ENCODE results near the gene CAPN5.
"Not testable (repeated sequence)": the region's sequence is repeated elsewhere in the genome, so short reads cannot be mapped to it uniquely, and the experiment has no call there.

The CAPN5 gene

DNA sequence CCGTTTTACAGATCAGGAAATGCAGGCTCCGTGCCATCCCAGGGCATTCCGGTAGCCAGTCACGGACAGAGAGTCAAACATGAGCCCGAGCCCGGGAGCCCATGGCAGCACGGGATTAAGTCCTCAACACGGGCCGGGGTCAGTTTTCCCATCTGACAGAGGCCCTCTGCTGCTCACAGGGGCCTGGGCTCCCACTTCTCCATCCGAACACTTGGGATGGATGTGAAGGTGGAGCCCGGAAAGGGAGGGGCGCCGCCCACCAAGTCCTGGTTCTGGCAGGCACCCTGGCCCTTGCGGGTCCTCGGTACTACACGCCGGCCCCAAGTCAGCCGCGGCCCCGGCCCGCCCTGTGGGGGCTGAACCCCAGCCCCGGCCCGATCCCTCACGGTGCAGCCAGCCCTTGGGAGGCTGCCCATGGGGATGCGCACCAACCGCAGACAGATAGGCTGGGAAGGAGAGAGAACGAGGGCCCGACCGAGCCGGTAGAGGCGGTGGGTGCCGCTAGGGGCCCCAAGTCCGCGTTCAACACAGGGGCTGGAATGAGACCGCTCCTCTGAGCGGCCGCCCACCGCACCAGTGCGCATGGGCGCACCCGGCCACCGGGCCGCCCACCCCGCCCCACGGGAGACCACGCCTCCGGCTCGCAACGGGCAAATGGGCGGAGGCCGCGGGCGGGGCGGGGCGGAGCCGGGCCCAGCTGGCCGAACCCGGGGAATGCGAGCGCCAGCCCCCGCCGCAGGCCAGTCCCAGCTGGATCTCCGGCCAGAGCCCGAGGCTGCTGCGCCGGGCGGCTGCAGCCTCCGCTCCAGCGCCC lies at the start of gene CAPN5:
Gene CAPN5, plus strand, starts transcription at position 743 of the 814 bp plus-strand sequence. CDS start 17,916 bp downstream, outside the sequence.
- no peaks in the 10 kb centered on the region for H3K36me3 ChIP-seq (ENCODE audit: control insufficient read depth, insufficient read depth, low read length)
- peak within 1 kb of the TSS; percentile 61 for H3K4me3 ChIP-seq (ENCODE audit: low read depth, low read length)
- H3K27me3 ChIP-seq (ENCODE audit: control insufficient read depth, insufficient read depth, low read length): peaks cover 7% of the 10 kb centered on the region; the same call in 1 of the 2 replicates
- H3K9ac ChIP-seq (ENCODE audit: low read length): peak within 1 kb of the TSS; percentile 58
- H3K9me3 ChIP-seq (ENCODE audit: control insufficient read depth, insufficient read depth, low read depth, low read length): no peaks in the 10 kb centered on the region
- H3K4me1 ChIP-seq (ENCODE audit: control insufficient read depth, insufficient read depth, low read length): peaks cover 17% of the 10 kb centered on the region; the same call in 1 of the 2 replicates
- H3K27ac ChIP-seq (ENCODE audit: low read depth, low read length): peak within 1 kb of the TSS; percentile 42; the same call in 1 of the 2 replicates

DNA sequence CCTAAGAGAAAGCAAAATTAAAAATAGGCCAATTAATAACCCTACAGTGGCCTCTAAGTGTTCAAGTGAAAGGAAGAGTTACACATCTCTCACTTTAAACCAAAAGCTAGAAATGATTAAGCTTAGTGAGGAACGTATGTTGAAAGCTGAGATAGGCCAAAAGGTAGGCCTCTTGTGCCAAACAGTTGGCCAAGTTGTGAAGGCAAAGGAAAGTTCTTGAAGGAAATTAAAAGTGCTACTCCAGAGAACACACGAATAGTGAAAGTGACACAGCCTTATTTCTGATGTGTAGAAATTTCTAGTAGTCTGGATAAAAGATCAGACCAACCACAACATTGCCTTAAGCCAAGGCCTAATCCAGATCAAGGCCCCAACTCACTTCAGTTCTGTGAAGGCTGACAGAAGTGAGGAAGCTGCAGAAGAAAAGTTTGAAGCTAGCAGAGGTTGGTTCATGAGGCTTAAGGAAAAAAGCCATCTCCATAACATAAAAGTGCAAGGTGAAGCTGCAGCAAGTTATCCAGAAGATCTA lies 48.3 kb upstream of the CAPN5 start:
- not testable (repeated sequence) for H3K4me3 ChIP-seq (ENCODE audit: low read depth, low read length); H3K36me3 ChIP-seq (ENCODE audit: control insufficient read depth, insufficient read depth, low read length); H3K27me3 ChIP-seq (ENCODE audit: control insufficient read depth, insufficient read depth, low read length); H3K9me3 ChIP-seq (ENCODE audit: control insufficient read depth, insufficient read depth, low read depth, low read length); H3K27ac ChIP-seq (ENCODE audit: low read depth, low read length); H3K9ac ChIP-seq (ENCODE audit: low read length)
- peaks cover 19% of the 10 kb centered on the region for H3K4me1 ChIP-seq (ENCODE audit: control insufficient read depth, insufficient read depth, low read length)

DNA sequence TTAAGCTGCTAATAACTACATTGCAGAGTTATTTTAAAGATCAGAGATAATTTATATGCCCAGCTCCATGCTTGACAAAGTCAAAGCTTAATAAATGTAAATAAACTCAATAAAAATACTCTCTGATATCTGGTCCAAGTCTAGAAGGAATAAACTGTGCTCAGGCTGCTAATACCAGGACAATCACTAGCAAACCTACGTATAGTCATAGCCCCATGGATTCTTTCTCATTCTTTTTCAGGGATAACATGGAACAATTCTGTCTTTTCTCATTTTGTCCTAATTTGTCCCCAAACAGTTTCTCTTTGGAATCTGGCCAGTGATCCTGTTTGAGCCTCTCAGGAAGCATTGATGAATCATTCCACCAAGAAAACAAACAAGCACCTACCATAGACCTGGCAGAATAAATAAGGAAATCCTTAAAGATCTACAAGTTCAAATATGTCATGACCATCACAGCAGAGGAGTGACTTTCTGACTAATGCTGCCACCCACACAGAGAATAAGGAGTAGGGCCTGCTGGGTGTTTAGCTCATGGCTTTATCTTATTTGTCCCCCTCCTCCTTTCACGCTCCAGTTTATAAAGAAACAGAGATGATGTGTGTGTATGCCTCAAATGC lies 46.7 kb upstream of the CAPN5 start:
- H3K9ac ChIP-seq (ENCODE audit: low read length): no peak overlapping the region
- H3K36me3 ChIP-seq (ENCODE audit: control insufficient read depth, insufficient read depth, low read length): peaks cover 4% of the 10 kb centered on the region; the same call in 1 of the 2 replicates
- H3K4me1 ChIP-seq (ENCODE audit: control insufficient read depth, insufficient read depth, low read length): peaks cover 19% of the 10 kb centered on the region
- H3K27me3 ChIP-seq (ENCODE audit: control insufficient read depth, insufficient read depth, low read length): no peaks in the 10 kb centered on the region
- no peaks in the 10 kb centered on the region for H3K9me3 ChIP-seq (ENCODE audit: control insufficient read depth, insufficient read depth, low read depth, low read length)
- H3K27ac ChIP-seq (ENCODE audit: low read depth, low read length): no peak overlapping the region
- H3K4me3 ChIP-seq (ENCODE audit: low read depth, low read length): no peak overlapping the region

DNA sequence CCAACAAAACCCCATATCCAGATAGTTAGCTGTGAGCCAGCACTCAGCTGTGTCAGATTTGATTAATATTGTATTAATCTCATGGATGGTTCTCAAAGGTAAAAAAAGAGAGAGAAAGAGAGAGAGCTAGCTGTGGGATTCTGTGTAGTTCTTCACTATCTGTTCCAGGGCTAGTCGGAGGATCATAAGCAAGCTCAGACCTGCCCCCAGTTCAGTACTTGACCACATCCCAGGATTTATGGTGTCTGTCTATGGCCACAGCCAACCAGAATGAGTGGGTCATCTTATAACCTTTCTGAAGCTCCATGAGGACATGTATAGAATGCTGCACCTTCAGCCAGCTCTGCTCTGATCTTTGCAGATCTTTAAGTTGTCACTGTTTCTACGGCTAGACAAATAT lies 46.0 kb upstream of the CAPN5 start:
- Histone ChIP-seq H3K9ac (ENCODE audit: low read length) (no peak overlapping the region), H3K9me3 (ENCODE audit: control insufficient read depth, insufficient read depth, low read depth, low read length) (no peaks in the 10 kb centered on the region), H3K4me1 (ENCODE audit: control insufficient read depth, insufficient read depth, low read length) (peaks cover 15% of the 10 kb centered on the region), H3K27ac (ENCODE audit: low read depth, low read length) (no peak overlapping the region; the same call in 1 of the 2 replicates), H3K27me3 (ENCODE audit: control insufficient read depth, insufficient read depth, low read length) (no peaks in the 10 kb centered on the region), H3K36me3 (ENCODE audit: control insufficient read depth, insufficient read depth, low read length) (peaks cover 4% of the 10 kb centered on the region; the same call in 1 of the 2 replicates), H3K4me3 (ENCODE audit: low read depth, low read length) (no peak overlapping the region)

DNA sequence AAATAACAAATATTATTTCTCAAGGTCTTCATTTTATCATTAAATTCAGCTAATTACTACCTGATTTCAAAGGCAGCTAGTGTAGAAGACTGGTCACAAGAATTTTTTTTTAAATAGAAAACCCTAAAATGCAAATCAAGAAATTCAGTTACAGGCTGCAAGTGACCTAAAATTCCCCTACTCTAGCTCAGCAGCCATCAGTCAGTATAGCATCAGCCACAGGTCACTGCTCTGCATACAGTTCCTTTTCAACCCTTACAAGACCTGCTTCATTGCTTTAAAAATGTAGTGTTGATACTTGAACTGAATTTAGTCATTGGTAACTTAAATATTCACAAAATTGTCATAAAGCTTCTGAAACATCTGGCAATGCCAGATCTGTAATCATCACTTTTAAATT lies 42.0 kb upstream of the CAPN5 start:
- Histone ChIP-seq H3K27ac (ENCODE audit: low read depth, low read length) (no peak overlapping the region), H3K4me3 (ENCODE audit: low read depth, low read length) (no peak overlapping the region), H3K9me3 (ENCODE audit: control insufficient read depth, insufficient read depth, low read depth, low read length) (no peaks in the 10 kb centered on the region), H3K9ac (ENCODE audit: low read length) (no peak overlapping the region), H3K36me3 (ENCODE audit: control insufficient read depth, insufficient read depth, low read length) (no peaks in the 10 kb centered on the region), H3K4me1 (ENCODE audit: control insufficient read depth, insufficient read depth, low read length) (peaks cover 15% of the 10 kb centered on the region), H3K27me3 (ENCODE audit: control insufficient read depth, insufficient read depth, low read length) (no peaks in the 10 kb centered on the region)

DNA sequence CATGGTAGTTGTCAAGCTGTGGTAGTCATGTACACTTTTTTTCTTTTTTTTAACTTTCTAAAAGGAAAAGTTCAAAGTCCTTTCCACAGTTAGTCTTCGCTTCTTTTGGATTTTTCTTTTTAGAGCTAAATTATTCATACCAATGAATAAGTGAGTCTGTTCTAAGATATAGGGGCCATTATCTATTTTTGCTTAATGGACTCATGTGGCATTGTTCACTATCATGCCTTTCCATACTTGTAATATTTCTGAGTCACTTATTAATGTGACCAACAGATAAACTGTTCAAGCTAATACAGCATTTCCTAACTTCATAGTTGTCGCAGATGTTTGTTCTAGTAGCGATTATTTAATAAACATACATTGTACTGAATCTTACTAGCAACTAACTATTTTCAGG lies 40.5 kb upstream of the CAPN5 start:
- Histone ChIP-seq H3K9me3 (ENCODE audit: control insufficient read depth, insufficient read depth, low read depth, low read length) (no peaks in the 10 kb centered on the region), H3K36me3 (ENCODE audit: control insufficient read depth, insufficient read depth, low read length) (no peaks in the 10 kb centered on the region), H3K4me1 (ENCODE audit: control insufficient read depth, insufficient read depth, low read length) (peaks cover 4% of the 10 kb centered on the region; the same call in 1 of the 2 replicates), H3K27ac (ENCODE audit: low read depth, low read length) (no peak overlapping the region), H3K27me3 (ENCODE audit: control insufficient read depth, insufficient read depth, low read length) (no peaks in the 10 kb centered on the region), H3K4me3 (ENCODE audit: low read depth, low read length) (no peak overlapping the region), H3K9ac (ENCODE audit: low read length) (no peak overlapping the region)

DNA sequence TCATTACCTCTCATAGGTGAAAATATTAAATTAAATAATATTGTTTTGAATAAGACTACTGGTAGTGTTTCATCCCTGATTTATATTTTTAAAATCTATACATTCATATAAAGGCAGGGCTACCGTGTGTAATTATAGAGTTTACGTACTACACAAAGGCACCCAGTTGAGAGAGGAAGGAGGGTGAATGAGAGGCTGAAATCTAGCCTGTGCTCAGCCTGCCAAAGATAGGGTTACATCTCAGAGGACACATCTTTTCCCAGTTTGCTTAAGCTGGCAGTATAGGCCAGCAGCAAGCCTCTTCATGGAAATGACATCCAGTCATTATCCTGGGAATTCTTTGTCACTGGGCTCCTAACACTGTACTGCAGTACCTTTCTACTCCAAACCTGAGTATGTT lies 40.0 kb upstream of the CAPN5 start:
- Histone ChIP-seq H3K9ac (ENCODE audit: low read length) (no peak overlapping the region), H3K9me3 (ENCODE audit: control insufficient read depth, insufficient read depth, low read depth, low read length) (no peaks in the 10 kb centered on the region), H3K27ac (ENCODE audit: low read depth, low read length) (no peak overlapping the region), H3K36me3 (ENCODE audit: control insufficient read depth, insufficient read depth, low read length) (no peaks in the 10 kb centered on the region), H3K4me3 (ENCODE audit: low read depth, low read length) (no peak overlapping the region), H3K27me3 (ENCODE audit: control insufficient read depth, insufficient read depth, low read length) (no peaks in the 10 kb centered on the region), H3K4me1 (ENCODE audit: control insufficient read depth, insufficient read depth, low read length) (0 out of 2 replicates have a peak, but pooled peaks cover under 1% of the 10 kb centered on the region)

DNA sequence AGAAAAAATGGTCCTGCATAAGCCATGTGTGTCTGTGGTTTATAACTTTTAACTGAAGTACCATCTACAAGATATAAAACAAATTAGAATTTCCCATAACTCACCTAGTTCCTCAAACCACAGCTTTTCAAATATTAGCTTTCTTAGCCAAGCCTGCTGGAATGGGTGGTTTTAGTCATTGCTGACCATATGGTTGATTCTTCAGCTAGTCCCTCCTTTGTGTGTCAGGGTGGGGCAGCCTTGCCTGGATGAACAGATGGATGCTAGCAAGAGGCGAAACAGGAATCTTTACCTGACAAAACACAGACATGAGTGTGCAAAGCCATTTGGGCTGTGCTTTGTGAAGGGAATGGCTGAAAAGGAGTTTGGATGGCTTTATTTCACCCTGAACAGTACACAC lies 39.5 kb upstream of the CAPN5 start:
- Histone ChIP-seq H3K9me3 (ENCODE audit: control insufficient read depth, insufficient read depth, low read depth, low read length) (no peaks in the 10 kb centered on the region), H3K9ac (ENCODE audit: low read length) (no peak overlapping the region), H3K36me3 (ENCODE audit: control insufficient read depth, insufficient read depth, low read length) (no peaks in the 10 kb centered on the region), H3K27ac (ENCODE audit: low read depth, low read length) (no peak overlapping the region), H3K4me3 (ENCODE audit: low read depth, low read length) (no peak overlapping the region), H3K27me3 (ENCODE audit: control insufficient read depth, insufficient read depth, low read length) (no peaks in the 10 kb centered on the region), H3K4me1 (ENCODE audit: control insufficient read depth, insufficient read depth, low read length) (no peaks in the 10 kb centered on the region)

DNA sequence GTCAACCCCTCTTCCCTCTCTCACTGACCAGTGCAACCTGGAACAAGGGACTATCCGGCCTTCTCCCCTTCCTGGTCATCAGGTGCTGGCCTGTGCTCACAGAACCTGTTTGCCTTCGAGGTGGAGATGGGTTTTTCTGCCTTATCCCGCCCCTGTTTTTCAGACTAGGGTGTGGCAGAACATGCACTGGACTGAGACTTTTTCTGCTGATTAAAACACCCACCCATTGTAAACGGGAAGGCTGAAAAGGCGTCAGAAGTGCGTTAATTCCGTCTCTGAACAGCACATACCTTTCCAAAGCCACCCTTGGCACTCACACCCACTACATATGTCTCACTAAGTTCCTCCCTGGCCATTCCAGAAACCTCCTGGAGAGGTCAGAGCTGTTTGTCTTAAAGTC lies 36.9 kb upstream of the CAPN5 start:
- Histone ChIP-seq H3K27ac (ENCODE audit: low read depth, low read length) (no peak overlapping the region), H3K4me1 (ENCODE audit: control insufficient read depth, insufficient read depth, low read length) (peaks cover 6% of the 10 kb centered on the region; the same call in 1 of the 2 replicates), H3K36me3 (ENCODE audit: control insufficient read depth, insufficient read depth, low read length) (no peaks in the 10 kb centered on the region), H3K4me3 (ENCODE audit: low read depth, low read length) (no peak overlapping the region), H3K27me3 (ENCODE audit: control insufficient read depth, insufficient read depth, low read length) (no peaks in the 10 kb centered on the region), H3K9ac (ENCODE audit: low read length) (no peak overlapping the region), H3K9me3 (ENCODE audit: control insufficient read depth, insufficient read depth, low read depth, low read length) (no peaks in the 10 kb centered on the region)

DNA sequence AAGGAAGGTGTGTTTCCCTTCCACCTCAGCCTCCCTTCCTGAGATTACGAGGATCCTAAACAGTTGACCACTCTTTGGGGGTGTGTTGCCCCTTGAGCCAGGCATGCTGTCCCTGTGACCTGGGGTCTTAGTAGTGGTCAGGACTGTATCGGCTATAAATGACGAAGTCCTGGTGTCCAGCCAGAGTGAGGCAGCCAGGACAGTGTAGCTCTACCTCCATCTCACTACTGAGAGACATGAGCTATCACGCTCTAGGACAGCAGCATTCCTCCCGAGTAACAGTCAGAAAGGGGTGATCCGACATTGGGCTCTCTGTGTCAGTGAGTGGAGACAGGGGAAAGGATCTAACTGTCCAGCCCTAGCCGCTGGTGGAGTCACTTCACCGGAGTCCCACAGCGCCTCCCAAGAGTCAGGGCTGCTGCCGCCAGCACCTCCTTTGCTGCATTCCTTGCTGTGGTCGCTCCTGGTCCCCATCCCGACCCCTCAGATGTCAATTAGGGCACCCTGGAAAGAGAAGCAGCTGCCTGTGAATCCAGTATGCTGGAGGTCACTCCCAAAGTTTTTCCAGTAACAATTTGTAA lies 35.8 kb upstream of the CAPN5 start:
- no peak overlapping the region for H3K9ac ChIP-seq (ENCODE audit: low read length)
- no peak overlapping the region for H3K4me3 ChIP-seq (ENCODE audit: low read depth, low read length)
- no peak overlapping the region for H3K27ac ChIP-seq (ENCODE audit: low read depth, low read length)
- H3K4me1 ChIP-seq (ENCODE audit: control insufficient read depth, insufficient read depth, low read length): peaks cover 6% of the 10 kb centered on the region; the same call in 1 of the 2 replicates
- no peaks in the 10 kb centered on the region for H3K36me3 ChIP-seq (ENCODE audit: control insufficient read depth, insufficient read depth, low read length)
- no peaks in the 10 kb centered on the region for H3K27me3 ChIP-seq (ENCODE audit: control insufficient read depth, insufficient read depth, low read length)
- H3K9me3 ChIP-seq (ENCODE audit: control insufficient read depth, insufficient read depth, low read depth, low read length): no peaks in the 10 kb centered on the region

DNA sequence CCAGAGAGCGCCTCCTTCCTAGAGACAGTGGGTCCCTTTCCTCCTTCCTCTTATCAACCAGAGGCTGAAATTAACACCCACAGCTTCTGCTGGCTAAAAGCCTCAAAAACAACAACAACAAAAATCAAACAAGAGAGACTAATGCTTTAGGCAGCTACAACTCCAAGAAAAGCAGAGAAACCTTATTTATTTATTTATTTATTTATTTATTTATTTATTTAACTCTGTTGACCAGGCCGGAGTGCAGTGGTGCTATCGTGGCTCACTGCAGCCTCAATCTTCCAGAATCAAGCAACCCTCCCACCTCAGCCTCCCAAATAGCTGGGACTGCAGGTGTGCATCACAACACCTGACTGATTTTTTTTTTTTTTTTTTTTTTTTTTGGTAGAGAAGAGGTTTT lies 35.2 kb upstream of the CAPN5 start:
- Histone ChIP-seq H3K4me1 (ENCODE audit: control insufficient read depth, insufficient read depth, low read length) (peaks cover 6% of the 10 kb centered on the region; the same call in 1 of the 2 replicates), H3K9ac (ENCODE audit: low read length) (no peak overlapping the region), H3K4me3 (ENCODE audit: low read depth, low read length) (no peak overlapping the region), H3K27ac (ENCODE audit: low read depth, low read length) (no peak overlapping the region), H3K36me3 (ENCODE audit: control insufficient read depth, insufficient read depth, low read length) (no peaks in the 10 kb centered on the region), H3K27me3 (ENCODE audit: control insufficient read depth, insufficient read depth, low read length) (no peaks in the 10 kb centered on the region), H3K9me3 (ENCODE audit: control insufficient read depth, insufficient read depth, low read depth, low read length) (no peaks in the 10 kb centered on the region)
